ENCODE measurements around the gene SMG9.

Gene SMG9

DNA sequence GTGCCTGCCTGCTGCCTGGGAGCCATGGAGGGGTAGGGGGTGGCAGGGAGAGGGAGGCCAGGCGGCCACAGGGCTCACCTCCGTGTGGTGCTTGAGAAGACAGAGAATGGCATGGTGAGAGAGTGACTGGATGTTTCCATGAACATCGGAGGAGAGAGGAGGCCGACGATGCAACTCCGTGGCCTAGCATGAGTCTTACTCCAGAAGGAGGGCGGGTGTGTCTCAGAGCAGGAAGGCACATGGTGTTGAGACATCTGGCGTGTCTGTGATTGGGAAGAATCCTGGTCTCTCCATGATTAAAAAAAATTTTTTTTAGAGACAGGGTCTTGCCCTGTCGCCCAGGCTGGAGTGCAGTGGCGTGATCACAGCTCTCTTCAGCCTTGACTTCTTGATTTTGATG lies 33.8 kb downstream of the SMG9 start:
- H3K4me3 ChIP-seq (ENCODE audit: low read depth, low read length), result no peak overlapping the region
- no peak for DNase-seq (ENCODE audit: low read depth)
- TF ChIP-seq POLR2A (IDR thresholded peaks at IDR 0.05; ENCODE audit: extremely low read depth, insufficient read length), result no peak
- TF ChIP-seq MYC (IDR thresholded peaks at IDR 0.05; ENCODE audit: low read depth, low read length), result no peak
- TF ChIP-seq, protein P1, sequence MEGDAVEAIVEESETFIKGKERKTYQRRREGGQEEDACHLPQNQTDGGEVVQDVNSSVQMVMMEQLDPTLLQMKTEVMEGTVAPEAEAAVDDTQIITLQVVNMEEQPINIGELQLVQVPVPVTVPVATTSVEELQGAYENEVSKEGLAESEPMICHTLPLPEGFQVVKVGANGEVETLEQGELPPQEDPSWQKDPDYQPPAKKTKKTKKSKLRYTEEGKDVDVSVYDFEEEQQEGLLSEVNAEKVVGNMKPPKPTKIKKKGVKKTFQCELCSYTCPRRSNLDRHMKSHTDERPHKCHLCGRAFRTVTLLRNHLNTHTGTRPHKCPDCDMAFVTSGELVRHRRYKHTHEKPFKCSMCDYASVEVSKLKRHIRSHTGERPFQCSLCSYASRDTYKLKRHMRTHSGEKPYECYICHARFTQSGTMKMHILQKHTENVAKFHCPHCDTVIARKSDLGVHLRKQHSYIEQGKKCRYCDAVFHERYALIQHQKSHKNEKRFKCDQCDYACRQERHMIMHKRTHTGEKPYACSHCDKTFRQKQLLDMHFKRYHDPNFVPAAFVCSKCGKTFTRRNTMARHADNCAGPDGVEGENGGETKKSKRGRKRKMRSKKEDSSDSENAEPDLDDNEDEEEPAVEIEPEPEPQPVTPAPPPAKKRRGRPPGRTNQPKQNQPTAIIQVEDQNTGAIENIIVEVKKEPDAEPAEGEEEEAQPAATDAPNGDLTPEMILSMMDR (IDR thresholded peaks at IDR 0.05; ENCODE audit: low read depth, low read length), result no peak
- TF ChIP-seq, protein P2, sequence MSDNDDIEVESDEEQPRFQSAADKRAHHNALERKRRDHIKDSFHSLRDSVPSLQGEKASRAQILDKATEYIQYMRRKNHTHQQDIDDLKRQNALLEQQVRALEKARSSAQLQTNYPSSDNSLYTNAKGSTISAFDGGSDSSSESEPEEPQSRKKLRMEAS (IDR thresholded peaks at IDR 0.05; ENCODE audit: low read depth, low read length), result no peak

DNA sequence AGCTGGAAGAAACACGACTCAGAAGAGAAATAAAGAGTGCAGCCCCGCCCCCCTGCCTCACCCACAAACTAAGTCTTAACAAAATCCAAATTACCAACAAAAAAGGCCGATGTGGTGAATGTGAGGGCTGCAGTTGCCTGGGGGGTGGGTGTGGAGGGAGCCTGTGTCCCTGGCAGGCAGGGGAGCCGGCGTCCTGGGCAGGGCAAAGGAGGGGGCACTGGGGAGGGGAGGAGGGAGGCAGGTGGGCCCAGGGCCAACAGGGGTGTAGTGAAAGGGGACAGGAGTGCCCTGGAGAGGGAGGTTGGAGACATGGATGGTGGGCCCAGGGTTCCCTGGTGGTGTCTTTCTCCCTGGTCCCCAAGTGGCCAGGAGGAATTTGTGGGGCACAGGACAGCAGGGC lies 34.8 kb downstream of the SMG9 start:
- H3K4me3 ChIP-seq (ENCODE audit: low read depth, low read length), result no peak overlapping the region
- DNase-seq (ENCODE audit: low read depth), result no peak
- TF ChIP-seq, protein P1 (IDR thresholded peaks at IDR 0.05; ENCODE audit: low read depth, low read length), result no peak
- TF ChIP-seq POLR2A (IDR thresholded peaks at IDR 0.05; ENCODE audit: extremely low read depth, insufficient read length) (no peak), MYC (IDR thresholded peaks at IDR 0.05; ENCODE audit: low read depth, low read length) (no peak)
- TF ChIP-seq, protein P2 (IDR thresholded peaks at IDR 0.05; ENCODE audit: low read depth, low read length), result no peak

DNA sequence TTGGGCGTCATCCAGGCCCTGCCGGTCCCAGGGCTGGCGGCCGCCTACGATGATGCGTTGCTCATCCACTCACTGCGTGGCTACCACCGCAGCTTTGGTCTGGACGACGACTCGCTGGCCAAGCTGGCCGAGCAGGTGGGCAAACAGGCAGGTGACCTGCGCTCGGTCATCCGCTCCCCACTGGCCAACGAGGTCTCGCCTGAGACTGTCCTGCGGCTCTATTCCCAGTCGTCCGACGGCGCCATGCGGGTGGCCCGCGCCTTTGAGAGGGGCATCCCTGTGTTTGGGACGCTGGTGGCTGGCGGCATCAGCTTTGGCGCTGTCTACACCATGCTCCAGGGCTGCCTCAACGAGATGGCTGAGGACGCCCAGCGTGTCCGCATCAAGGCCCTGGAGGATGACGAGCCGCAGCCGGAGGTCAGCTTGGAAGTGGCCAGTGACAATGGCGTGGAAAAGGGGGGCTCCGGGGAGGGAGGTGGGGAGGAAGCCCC lies 35.3 kb downstream of the SMG9 start:
- no peak overlapping the region for H3K4me3 ChIP-seq (ENCODE audit: low read depth, low read length)
- TF ChIP-seq POLR2A (IDR thresholded peaks at IDR 0.05; ENCODE audit: extremely low read depth, insufficient read length) (no peak), MYC (IDR thresholded peaks at IDR 0.05; ENCODE audit: low read depth, low read length) (no peak)
- TF ChIP-seq, protein P2 (IDR thresholded peaks at IDR 0.05; ENCODE audit: low read depth, low read length), result no peak
- TF ChIP-seq, protein P1 (IDR thresholded peaks at IDR 0.05; ENCODE audit: low read depth, low read length), result no peak
- no peak for DNase-seq (ENCODE audit: low read depth)

DNA sequence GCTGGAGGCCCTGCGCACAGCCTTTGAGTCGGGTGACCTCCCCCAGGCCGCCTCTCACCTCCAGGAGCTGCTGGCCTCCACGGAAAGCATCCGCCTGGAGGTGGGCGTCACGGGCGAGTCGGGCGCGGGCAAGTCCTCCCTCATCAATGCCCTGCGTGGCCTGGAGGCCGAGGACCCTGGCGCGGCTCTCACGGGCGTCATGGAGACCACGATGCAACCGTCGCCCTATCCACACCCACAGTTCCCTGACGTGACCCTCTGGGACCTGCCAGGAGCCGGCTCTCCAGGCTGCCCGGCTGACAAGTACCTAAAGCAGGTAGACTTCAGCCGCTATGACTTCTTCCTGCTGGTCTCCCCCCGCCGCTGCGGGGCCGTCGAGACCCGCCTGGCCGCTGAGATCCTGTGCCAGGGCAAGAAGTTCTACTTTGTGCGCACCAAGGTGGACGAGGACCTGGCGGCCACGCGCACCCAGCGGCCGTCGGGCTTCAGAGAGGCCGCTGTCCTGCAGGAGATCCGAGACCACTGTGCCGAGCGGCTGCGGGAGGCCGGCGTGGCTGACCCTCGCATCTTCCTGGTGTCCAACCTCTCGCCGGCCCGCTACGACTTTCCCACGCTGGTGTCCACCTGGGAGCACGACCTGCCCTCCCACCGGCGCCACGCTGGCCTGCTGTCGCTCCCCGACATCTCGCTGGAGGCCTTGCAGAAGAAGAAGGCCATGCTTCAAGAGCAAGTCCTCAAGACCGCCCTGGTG lies 36.0 kb downstream of the SMG9 start:
- no peak overlapping the region for H3K4me3 ChIP-seq (ENCODE audit: low read depth, low read length)
- TF ChIP-seq, protein P2 (IDR thresholded peaks at IDR 0.05; ENCODE audit: low read depth, low read length), result no peak
- TF ChIP-seq MYC (IDR thresholded peaks at IDR 0.05; ENCODE audit: low read depth, low read length), result no peak
- no peak for TF ChIP-seq POLR2A (IDR thresholded peaks at IDR 0.05; ENCODE audit: extremely low read depth, insufficient read length)
- TF ChIP-seq, protein P1 (IDR thresholded peaks at IDR 0.05; ENCODE audit: low read depth, low read length), result no peak
- DNase-seq (ENCODE audit: low read depth), result no peak

DNA sequence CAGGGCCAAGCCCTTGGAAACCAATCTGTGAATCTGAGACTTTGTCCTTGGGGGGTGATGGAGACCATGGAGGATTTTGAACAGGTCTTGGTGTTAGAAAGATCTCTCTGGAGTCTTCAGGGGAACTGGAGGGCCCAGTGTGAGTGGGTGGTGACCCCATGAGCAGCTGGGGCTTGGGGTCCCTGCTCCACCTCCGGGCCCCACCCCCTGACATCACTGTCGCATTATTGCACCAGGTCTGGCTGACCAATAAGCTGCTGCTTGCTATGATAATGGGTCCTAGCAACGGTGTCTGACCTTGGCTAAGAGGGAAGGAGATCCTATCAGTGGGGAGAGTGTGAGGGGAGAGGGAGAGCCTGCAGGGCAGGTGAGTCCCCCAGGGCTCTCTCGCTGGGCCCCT lies 39.0 kb downstream of the SMG9 start, which contains the start of gene IRGC:
Gene IRGC (plus strand): TSS at position 301 of the 400 bp plus-strand sequence. CDS start 2,483 bp downstream, outside the sequence.
- no peak for TF ChIP-seq POLR2A (IDR thresholded peaks at IDR 0.05; ENCODE audit: extremely low read depth, insufficient read length)
- TF ChIP-seq MYC (IDR thresholded peaks at IDR 0.05; ENCODE audit: low read depth, low read length), result no peak
- TF ChIP-seq, protein P2 (IDR thresholded peaks at IDR 0.05; ENCODE audit: low read depth, low read length), result no peak
- DNase-seq (ENCODE audit: low read depth), result no peak
- no peak within 1 kb of the TSS for H3K4me3 ChIP-seq (ENCODE audit: low read depth, low read length)

DNA sequence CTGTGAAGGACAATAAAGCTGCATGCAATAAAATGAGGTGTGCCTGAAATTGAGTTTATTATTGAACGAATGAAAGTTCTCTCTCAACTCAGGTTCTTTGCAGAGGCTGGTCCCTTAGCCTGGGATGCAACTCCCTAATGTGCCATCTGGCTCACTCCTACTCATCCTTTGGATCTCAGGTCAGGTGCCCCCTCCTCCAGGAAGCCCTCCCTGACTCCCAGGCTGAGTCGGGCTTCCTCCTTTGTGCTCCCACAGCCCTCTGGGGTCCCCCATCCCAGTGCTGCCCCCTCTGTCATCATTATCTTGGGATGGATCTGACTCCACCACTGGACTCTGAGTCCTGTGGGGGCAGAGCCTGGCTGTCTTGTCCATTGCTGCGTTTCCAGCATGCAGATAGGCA lies 41.6 kb downstream of the SMG9 start:
- H3K4me3 ChIP-seq (ENCODE audit: low read depth, low read length), result no peak overlapping the region
- DNase-seq (ENCODE audit: low read depth), result no peak
- TF ChIP-seq MYC (IDR thresholded peaks at IDR 0.05; ENCODE audit: low read depth, low read length), result no peak
- TF ChIP-seq, protein P1 (IDR thresholded peaks at IDR 0.05; ENCODE audit: low read depth, low read length), result no peak
- TF ChIP-seq, protein P2 (IDR thresholded peaks at IDR 0.05; ENCODE audit: low read depth, low read length), result no peak

All from NB4 (cell line).